ENCODE results near the gene F8.

The F8 gene

GRCh38 chrX:155056877-155057792 lies 34.6 kb upstream of the F8 start:
- no peaks in the 10 kb centered on the region for H3K9me3 ChIP-seq (ENCODE audit: low read length)
- H3F3A ChIP-seq (ENCODE audit: insufficient read depth, low read length) = no peaks in the 10 kb centered on the region
- no peak overlapping the region for H2AFZ ChIP-seq (ENCODE audit: low read length)
- H3K4me1 ChIP-seq (ENCODE audit: insufficient read depth, low read length, severe bottlenecking) = peaks cover 13% of the 10 kb centered on the region
- H3K79me2 ChIP-seq (ENCODE audit: insufficient read depth, low read length) = no peaks in the 10 kb centered on the region
- no peak overlapping the region for H3K27ac ChIP-seq (ENCODE audit: low read depth, low read length, poor library complexity, severe bottlenecking)
- peak overlapping the region; percentile 54 for H3K4me3 ChIP-seq (ENCODE audit: low read depth, low read length, poor library complexity, severe bottlenecking)
- H4K20me1 ChIP-seq (ENCODE audit: insufficient read depth, low read length) = no peaks in the 10 kb centered on the region
- no peaks in the 10 kb centered on the region for H3K9me2 ChIP-seq (ENCODE audit: low read depth, low read length)
- peak; percentile 68; the same call in 1 of the 2 replicates for TF ChIP-seq CTCF (IDR thresholded peaks at IDR 0.05; ENCODE audit: low read length)
- TF ChIP-seq EZH2 (IDR thresholded peaks at IDR 0.05; ENCODE audit: borderline replicate concordance, low read length) = no peak
- H3K27me3 ChIP-seq (ENCODE audit: insufficient read depth, low read length) = no peaks in the 10 kb centered on the region
- H3K9ac ChIP-seq (ENCODE audit: low read length) = peak overlapping the region; percentile 35; the same call in 1 of the 2 replicates
- peak overlapping the region; percentile 68 for H3K4me2 ChIP-seq (ENCODE audit: low read length)
- peaks cover 20% of the 10 kb centered on the region for H3K36me3 ChIP-seq (ENCODE audit: insufficient read depth, low read length)

GRCh38 chrX:155056471-155056870 lies 33.9 kb upstream of the F8 start:
- Histone ChIP-seq H3K9ac (ENCODE audit: low read length) (no peak overlapping the region), H3K4me1 (ENCODE audit: insufficient read depth, low read length, severe bottlenecking) (peaks cover 13% of the 10 kb centered on the region)

GRCh38 chrX:155055494-155055893 lies 33.0 kb upstream of the F8 start:
- H4K20me1 ChIP-seq (ENCODE audit: insufficient read depth, low read length) = no peaks in the 10 kb centered on the region
- no peak overlapping the region for H3K4me3 ChIP-seq (ENCODE audit: low read depth, low read length, poor library complexity, severe bottlenecking)
- no peak overlapping the region for H3K4me2 ChIP-seq (ENCODE audit: low read length)
- peaks cover 17% of the 10 kb centered on the region; the same call in 1 of the 2 replicates for H3K36me3 ChIP-seq (ENCODE audit: insufficient read depth, low read length)
- no peak overlapping the region for H3K27ac ChIP-seq (ENCODE audit: low read depth, low read length, poor library complexity, severe bottlenecking)
- H2AFZ ChIP-seq (ENCODE audit: low read length) = no peak overlapping the region
- H3K9ac ChIP-seq (ENCODE audit: low read length) = no peak overlapping the region
- H3K27me3 ChIP-seq (ENCODE audit: insufficient read depth, low read length) = no peaks in the 10 kb centered on the region
- peaks cover 13% of the 10 kb centered on the region for H3K4me1 ChIP-seq (ENCODE audit: insufficient read depth, low read length, severe bottlenecking)
- no peaks in the 10 kb centered on the region for H3K79me2 ChIP-seq (ENCODE audit: insufficient read depth, low read length)
- no peaks in the 10 kb centered on the region for H3F3A ChIP-seq (ENCODE audit: insufficient read depth, low read length)
- TF ChIP-seq EZH2 (IDR thresholded peaks at IDR 0.05; ENCODE audit: borderline replicate concordance, low read length) = no peak
- no peak for TF ChIP-seq CTCF (IDR thresholded peaks at IDR 0.05; ENCODE audit: low read length)
- no peaks in the 10 kb centered on the region for H3K9me3 ChIP-seq (ENCODE audit: low read length)
- H3K9me2 ChIP-seq (ENCODE audit: low read depth, low read length) = no peaks in the 10 kb centered on the region

More at GRCh38 chrX:155056471-155056870, 33.9 kb upstream of the F8 start:
- TF ChIP-seq EZH2 (IDR thresholded peaks at IDR 0.05; ENCODE audit: borderline replicate concordance, low read length) (no peak), CTCF (IDR thresholded peaks at IDR 0.05; ENCODE audit: low read length) (no peak)
- Histone ChIP-seq H4K20me1 (ENCODE audit: insufficient read depth, low read length) (no peaks in the 10 kb centered on the region), H3K9me3 (ENCODE audit: low read length) (no peaks in the 10 kb centered on the region), H3K4me3 (ENCODE audit: low read depth, low read length, poor library complexity, severe bottlenecking) (no peak overlapping the region), H3K79me2 (ENCODE audit: insufficient read depth, low read length) (no peaks in the 10 kb centered on the region), H3K36me3 (ENCODE audit: insufficient read depth, low read length) (peaks cover 21% of the 10 kb centered on the region), H3K4me2 (ENCODE audit: low read length) (no peak overlapping the region), H3F3A (ENCODE audit: insufficient read depth, low read length) (no peaks in the 10 kb centered on the region), H3K9me2 (ENCODE audit: low read depth, low read length) (no peaks in the 10 kb centered on the region), H3K27ac (ENCODE audit: low read depth, low read length, poor library complexity, severe bottlenecking) (no peak overlapping the region), H2AFZ (ENCODE audit: low read length) (no peak overlapping the region), H3K27me3 (ENCODE audit: insufficient read depth, low read length) (no peaks in the 10 kb centered on the region)
